Measurements from ENCODE around the gene MAP3K15. TPM values are rescaled to one million over a fixed set of nuclear protein-coding genes. Genes with fewer than 3 reads are reported as not detected.

Gene MAP3K15
- total RNA-seq, 1 experiment from 2014 or later: 1.2 TPM

DNA sequence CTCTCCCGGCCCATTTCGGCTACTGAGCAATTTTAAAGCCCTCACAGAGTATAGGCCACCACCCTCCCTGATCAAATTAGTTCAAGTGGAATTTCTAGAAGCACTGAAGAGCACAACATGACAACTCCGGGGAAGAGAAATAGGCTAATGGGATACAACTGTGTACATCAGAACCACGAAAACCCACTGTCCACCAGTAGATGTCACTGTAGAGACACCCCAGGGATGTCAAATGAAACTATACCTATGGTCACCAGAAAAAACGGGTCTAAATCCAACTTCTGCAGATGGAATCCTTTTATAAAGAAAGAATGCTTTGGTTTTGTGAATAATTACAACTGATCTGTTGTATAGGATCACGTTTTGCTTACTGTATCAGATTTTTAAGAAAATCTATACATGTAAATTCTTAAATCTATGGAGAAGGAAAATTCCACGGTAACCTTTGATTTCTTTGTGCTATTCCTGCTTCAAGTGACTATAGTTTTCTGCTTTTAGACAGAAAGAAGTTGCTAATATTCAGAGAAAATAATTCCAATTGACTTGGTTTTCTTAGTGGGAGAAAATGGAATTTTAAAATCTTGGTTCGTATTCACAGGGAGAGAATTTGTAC lies 29.5 kb upstream of the MAP3K15 start:
- H3K79me1 ChIP-seq (ENCODE audit: insufficient read depth, low read depth, low read length, poor library complexity, severe bottlenecking): no peaks in the 10 kb centered on the region

More for the DNA sequence above, 29.5 kb upstream of the MAP3K15 start:
- no peak overlapping the region for H4K8ac ChIP-seq (replicated peaks; ENCODE audit: insufficient read length, low read depth, low read length)
- H3K79me2 ChIP-seq (ENCODE audit: insufficient read depth, low read length): no peaks in the 10 kb centered on the region
- no peak overlapping the region for H3K9ac ChIP-seq (ENCODE audit: extremely low read depth, insufficient read length, low read length)
- H3K9me3 ChIP-seq (ENCODE audit: control insufficient read depth, low read depth, low read length): peaks cover 46% of the 10 kb centered on the region
- H3K4me2 ChIP-seq (ENCODE audit: insufficient read depth, insufficient read length, low read length): no peak overlapping the region
- H4K20me1 ChIP-seq (ENCODE audit: control insufficient read depth, insufficient read depth, insufficient read length): no peaks in the 10 kb centered on the region
- H2BK120ac ChIP-seq (ENCODE audit: low read depth, low read length, poor library complexity, severe bottlenecking): no peak overlapping the region
- no peaks in the 10 kb centered on the region for H3K23me2 ChIP-seq (ENCODE audit: insufficient read length, low read depth, low read length, poor library complexity, severe bottlenecking)
- no peak overlapping the region for H3K27ac Mint-ChIP-seq
- H2AK5ac ChIP-seq (ENCODE audit: insufficient read length, low read length): no peak overlapping the region
- no peak overlapping the region for H3K56ac ChIP-seq (ENCODE audit: insufficient read length, low read depth, low read length)
- no peak for DNase-seq
- no peak overlapping the region for H2BK20ac ChIP-seq (ENCODE audit: low read depth, low read length, poor library complexity, severe bottlenecking)
- H3K27ac ChIP-seq (ENCODE audit: insufficient read length, low read depth, low read length): no peak overlapping the region
- H3K4me3 Mint-ChIP-seq: no peak overlapping the region
- no peak overlapping the region for H4K5ac ChIP-seq (ENCODE audit: insufficient read length, low read depth, low read length)
- H3K4ac ChIP-seq (ENCODE audit: low read depth, low read length): no peak overlapping the region
- peaks cover 2% of the 10 kb centered on the region for H3K27me3 Mint-ChIP-seq (ENCODE audit: low read depth)
- WGBS (ENCODE audit: extremely low coverage, insufficient read length, low lambda C conversion rate): no CpG with 5 or more reads among the region's 8 CpGs
- H4K91ac ChIP-seq (ENCODE audit: insufficient read length, low read depth, low read length): no peak overlapping the region
- peaks cover 0 to 12% (median 9%) of the 10 kb centered on the region in 3 experiments; a peak in 4 of 7 replicates for H3K36me3 Mint-ChIP-seq (ENCODE audit: insufficient read depth in 1 of 3, low read depth in 3 of 3)
- peaks cover 67 to 79% of the 10 kb centered on the region in 2 experiments for H3K9me3 Mint-ChIP-seq
- H2BK15ac ChIP-seq (ENCODE audit: low read depth, low read length): no peak overlapping the region
- H3K27me3 ChIP-seq (ENCODE audit: insufficient read depth, low read length): no peaks in the 10 kb centered on the region
- TF ChIP-seq, protein P1, sequence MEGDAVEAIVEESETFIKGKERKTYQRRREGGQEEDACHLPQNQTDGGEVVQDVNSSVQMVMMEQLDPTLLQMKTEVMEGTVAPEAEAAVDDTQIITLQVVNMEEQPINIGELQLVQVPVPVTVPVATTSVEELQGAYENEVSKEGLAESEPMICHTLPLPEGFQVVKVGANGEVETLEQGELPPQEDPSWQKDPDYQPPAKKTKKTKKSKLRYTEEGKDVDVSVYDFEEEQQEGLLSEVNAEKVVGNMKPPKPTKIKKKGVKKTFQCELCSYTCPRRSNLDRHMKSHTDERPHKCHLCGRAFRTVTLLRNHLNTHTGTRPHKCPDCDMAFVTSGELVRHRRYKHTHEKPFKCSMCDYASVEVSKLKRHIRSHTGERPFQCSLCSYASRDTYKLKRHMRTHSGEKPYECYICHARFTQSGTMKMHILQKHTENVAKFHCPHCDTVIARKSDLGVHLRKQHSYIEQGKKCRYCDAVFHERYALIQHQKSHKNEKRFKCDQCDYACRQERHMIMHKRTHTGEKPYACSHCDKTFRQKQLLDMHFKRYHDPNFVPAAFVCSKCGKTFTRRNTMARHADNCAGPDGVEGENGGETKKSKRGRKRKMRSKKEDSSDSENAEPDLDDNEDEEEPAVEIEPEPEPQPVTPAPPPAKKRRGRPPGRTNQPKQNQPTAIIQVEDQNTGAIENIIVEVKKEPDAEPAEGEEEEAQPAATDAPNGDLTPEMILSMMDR (conservative IDR thresholded peaks at IDR 0.05): peak; percentile 76
- H2AFZ ChIP-seq (ENCODE audit: low read length): no peak overlapping the region
- H3K4me1 Mint-ChIP-seq: no peaks in the 10 kb centered on the region
- H3K23ac ChIP-seq (ENCODE audit: insufficient read length, low read depth, low read length): no peak overlapping the region
- H3T11ph ChIP-seq (ENCODE audit: low read length): no peak overlapping the region
- no peak overlapping the region for H2BK5ac ChIP-seq (ENCODE audit: insufficient read length, low read length)
- no peak overlapping the region for H3K14ac ChIP-seq (ENCODE audit: insufficient read depth, low read length)
- no peak overlapping the region for H2BK12ac ChIP-seq (ENCODE audit: insufficient read length, low read depth, low read length)
- H3K18ac ChIP-seq (ENCODE audit: insufficient read length, low read depth, low read length): no peak overlapping the region
- no peaks in the 10 kb centered on the region for H3K4me1 ChIP-seq (ENCODE audit: insufficient read depth, low read length)
